Heart left ventricle (tissue), 13 donors: Measurements from ENCODE around the gene ZNF319.

Experiments used
- POLR2A ChIP-seq, 2 donors: fragments of 450-650 bp; IDR thresholded peaks; one replicate each; pipeline ENCODE4 v1.6.1; 2017; ENCODE audit warnings: antibody characterized with exemption in 2 of 2, mild to moderate bottlenecking in 2 of 2, moderate library complexity in 2 of 2
- TF ChIP-seq, protein P1 (sequence below), 12 donors: fragments of 200-600 bp; sonication (generic) in 4 of 12; IDR thresholded peaks; one replicate each; pipeline versions ENCODE4 v1.5.0 to v1.8.0; 2018 to 2022; ENCODE audit warnings: antibody characterized with exemption in 12 of 12, mild to moderate bottlenecking in 5 of 12
- donor health status: ischemic (EF 13 %, LVEDD 7.1; RV severe dilation, severe dysfunction).
- donor health status: DM: no; HTN: yes; CAD: no.
- donor health status: DM: no; HTN: no; CAD: no.
- donor health status: ischemic (EF 25% LVEDD 6.9; RV normal size, moderate dysfunction).
- donor health status: ischemic (EF 25% LVEDD 5.7; RV mildly dilated, moderate dysfunction).
- donor health status: ischemic (EF 35%, LVEDD 5.7; RV mildly dilated, moderate dysfunction).
- donor health status: nonischemic (EF 11% LVEDD 7.7; RV severe dilation, severe dysfunction).
- donor health status: DM: yes; HTN: yes; CAD: no.
- donor health status: PGD.
- donor health status: ischemic (EF 29% LVEDD 5.4; RV normal size, mild dysfunction).
- donor health status: nonischemic (EF 23%, LVEDD 6.1; RV moderate dilation, normal function).

DNA sequence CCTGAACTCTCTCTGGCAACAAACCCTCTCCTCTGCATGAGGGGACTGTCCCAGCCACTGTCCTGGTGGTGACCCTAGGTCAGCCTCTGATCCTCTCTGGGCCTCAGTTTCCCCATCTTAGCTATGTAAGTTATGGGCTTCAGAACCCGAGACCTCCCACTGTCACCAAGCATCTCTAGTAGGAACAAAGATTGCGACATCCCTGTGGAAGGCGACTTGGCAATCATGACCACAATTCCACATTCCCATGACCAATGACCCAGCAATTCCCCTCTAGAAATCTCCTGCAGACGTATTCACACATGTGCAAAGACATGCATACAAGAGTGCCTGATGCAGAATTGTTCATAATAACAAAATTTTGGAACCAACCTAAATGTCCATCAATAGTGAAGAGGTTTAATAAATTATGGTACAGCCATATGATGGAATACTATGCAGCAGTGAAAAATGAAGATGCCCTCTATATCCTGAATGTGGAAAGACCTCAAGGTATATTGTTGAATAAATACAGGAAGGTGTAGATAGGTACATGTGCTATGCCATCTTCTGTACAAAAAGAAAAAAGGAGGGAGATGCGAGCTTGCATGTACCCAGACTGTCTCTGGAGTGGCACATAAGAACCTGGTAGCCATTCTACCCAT, 50.8 kb downstream of the ZNF319 start:
- no peak for TF ChIP-seq POLR2A (IDR thresholded peaks at IDR 0.05)
- TF ChIP-seq, protein P1, sequence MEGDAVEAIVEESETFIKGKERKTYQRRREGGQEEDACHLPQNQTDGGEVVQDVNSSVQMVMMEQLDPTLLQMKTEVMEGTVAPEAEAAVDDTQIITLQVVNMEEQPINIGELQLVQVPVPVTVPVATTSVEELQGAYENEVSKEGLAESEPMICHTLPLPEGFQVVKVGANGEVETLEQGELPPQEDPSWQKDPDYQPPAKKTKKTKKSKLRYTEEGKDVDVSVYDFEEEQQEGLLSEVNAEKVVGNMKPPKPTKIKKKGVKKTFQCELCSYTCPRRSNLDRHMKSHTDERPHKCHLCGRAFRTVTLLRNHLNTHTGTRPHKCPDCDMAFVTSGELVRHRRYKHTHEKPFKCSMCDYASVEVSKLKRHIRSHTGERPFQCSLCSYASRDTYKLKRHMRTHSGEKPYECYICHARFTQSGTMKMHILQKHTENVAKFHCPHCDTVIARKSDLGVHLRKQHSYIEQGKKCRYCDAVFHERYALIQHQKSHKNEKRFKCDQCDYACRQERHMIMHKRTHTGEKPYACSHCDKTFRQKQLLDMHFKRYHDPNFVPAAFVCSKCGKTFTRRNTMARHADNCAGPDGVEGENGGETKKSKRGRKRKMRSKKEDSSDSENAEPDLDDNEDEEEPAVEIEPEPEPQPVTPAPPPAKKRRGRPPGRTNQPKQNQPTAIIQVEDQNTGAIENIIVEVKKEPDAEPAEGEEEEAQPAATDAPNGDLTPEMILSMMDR (IDR thresholded peaks at IDR 0.05) = no peak
